HG02981 (cell line): Measurements from ENCODE around the gene RAB8B.

Experiments used
- ATAC-seq: cut with Tn5 transposase; IDR thresholded peaks from one replicate; pipeline ENCODE4 v1.9.1; 2021; ENCODE audit warnings: mild to moderate bottlenecking, moderate library complexity; ENCODE audit not compliant: unreplicated experiment

RAB8B gene

DNA sequence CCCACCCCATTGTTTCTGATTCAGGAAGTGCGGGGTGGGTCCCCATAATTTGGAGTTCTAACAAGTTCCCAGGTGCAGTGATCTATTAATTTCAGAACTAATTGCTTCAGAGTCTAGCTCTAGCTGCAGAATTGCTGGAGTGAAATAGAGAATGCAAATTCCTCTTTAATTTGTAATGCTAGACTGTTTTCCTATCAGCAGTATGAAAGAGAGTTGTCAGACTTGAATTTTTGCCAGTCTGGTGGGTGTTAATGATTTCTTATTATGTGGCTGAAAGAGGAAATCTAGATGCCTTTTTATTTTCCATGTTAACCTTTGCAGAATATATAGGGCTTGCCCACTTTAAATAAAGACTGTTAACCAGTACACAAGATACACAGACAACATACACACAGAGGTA, 111.7 kb downstream of the RAB8B start:
- no peak for ATAC-seq

- no peak for ATAC-seq
Observed at GRCh38 chr15:63305260-63305659, 115.9 kb downstream of the RAB8B start.

GRCh38 chr15:63306492-63307073, 117.2 kb downstream of the RAB8B start:
- no peak for ATAC-seq

- ATAC-seq, result no peak
Observed at GRCh38 chr15:63308491-63308890, 119.1 kb downstream of the RAB8B start.

DNA sequence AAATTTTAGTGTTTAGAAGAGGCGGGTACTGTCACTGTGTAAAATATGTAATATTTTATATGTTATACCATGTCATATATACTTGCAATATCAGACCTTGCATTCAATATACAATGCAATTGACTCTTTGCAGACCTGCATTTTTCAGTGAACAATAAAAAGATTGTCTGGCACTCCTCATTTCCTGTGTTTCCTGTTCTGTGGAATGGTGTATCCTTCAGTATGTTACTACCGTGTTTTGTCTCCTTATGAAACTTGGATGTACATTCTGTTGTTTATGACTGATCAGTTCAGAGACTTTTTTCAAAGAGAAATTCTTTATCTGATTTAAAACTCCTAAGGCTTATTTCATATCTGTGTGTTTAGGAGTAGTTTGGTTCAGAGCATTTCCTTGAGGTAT, 119.5 kb downstream of the RAB8B start:
- no peak for ATAC-seq

- no peak for ATAC-seq
Observed at GRCh38 chr15:63310646-63311045, 121.2 kb downstream of the RAB8B start.

- no peak for ATAC-seq
Observed at GRCh38 chr15:63312286-63312685, 122.9 kb downstream of the RAB8B start.

DNA sequence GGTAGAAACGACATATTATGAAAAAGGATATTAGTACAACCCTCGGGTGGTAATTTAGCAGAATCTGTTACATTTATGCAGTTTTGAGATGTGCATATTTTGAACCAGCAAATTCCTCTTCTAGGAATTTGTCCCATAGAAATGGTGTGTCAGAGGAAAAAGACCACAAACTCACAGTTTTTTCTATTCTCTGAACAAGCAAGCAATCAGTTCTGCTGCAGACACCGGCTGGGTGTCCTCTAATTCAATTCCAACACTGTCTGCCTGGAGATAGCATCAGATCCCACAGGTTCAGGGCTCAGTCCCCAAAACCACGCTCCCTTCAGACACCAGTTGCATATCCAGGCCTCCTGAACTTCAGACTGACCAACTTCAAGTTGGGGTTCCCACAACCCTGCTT, 124.4 kb downstream of the RAB8B start:
- ATAC-seq, result no peak

GRCh38 chr15:63314409-63314808, 125.0 kb downstream of the RAB8B start:
- no peak for ATAC-seq
